Smooth muscle cell (in vitro differentiated cells): ENCODE data around the gene ADCY3. TPM values are rescaled to one million over a fixed set of nuclear protein-coding genes. Genes with fewer than 3 reads are reported as not detected.

Experiments used
- DNase-seq: peaks from one replicate; lab custom pipeline; 2025; ENCODE audit not compliant: unreplicated experiment; lab: John Stamatoyannopoulos, UW
- H2AFZ ChIP-seq: fragments of 200-600 bp; sonication (generic); 2 replicates; pipeline ENCODE4 v1.6.0; 2016; ENCODE audit warnings: antibody characterized with exemption, low read depth, mild to moderate bottlenecking
- H3F3A ChIP-seq: fragments of 200-600 bp; sonication (generic); 2 replicates; pipeline ENCODE4 v1.6.0; 2017; ENCODE audit warnings: antibody characterized with exemption, low read depth
- H3K27ac ChIP-seq: fragments of 200-600 bp; sonication (generic); 2 replicates; pipeline ENCODE4 v1.5.1; 2016; ENCODE audit warnings: low read depth, mild to moderate bottlenecking
- H3K27me3 ChIP-seq: fragments of 200-600 bp; sonication (generic); 2 replicates; pipeline ENCODE4 v1.6.1; 2016; ENCODE audit warnings: low read depth, mild to moderate bottlenecking
- H3K36me3 ChIP-seq: fragments of 200-600 bp; sonication (generic); 2 replicates; pipeline ENCODE4 v1.5.1; 2016; ENCODE audit warnings: low read depth
- H3K4me1 ChIP-seq: fragments of 200-600 bp; sonication (generic); 2 replicates; pipeline ENCODE4 v1.5.1; 2016; ENCODE audit warnings: low read depth
- H3K4me2 ChIP-seq: fragments of 200-600 bp; sonication (generic); 2 replicates; pipeline ENCODE4 v1.6.0; 2016; ENCODE audit warnings: mild to moderate bottlenecking
- H3K4me3 ChIP-seq: fragments of 200-600 bp; sonication (generic); 2 replicates; pipeline ENCODE4 v1.5.1; 2016; ENCODE audit warnings: mild to moderate bottlenecking
- H3K79me2 ChIP-seq: fragments of 200-600 bp; sonication (generic); 2 replicates; pipeline ENCODE4 v1.6.0; 2016; ENCODE audit warnings: low read depth, mild to moderate bottlenecking
- H3K9ac ChIP-seq: fragments of 200-600 bp; sonication (generic); 2 replicates; pipeline ENCODE4 v1.6.0; 2016; ENCODE audit warnings: low read depth
- H3K9me3 ChIP-seq: fragments of 200-600 bp; sonication (generic); replicated peaks from 2 replicates; pipeline ENCODE4 v1.5.1; 2016; ENCODE audit warnings: low read depth
- H4K20me1 ChIP-seq: fragments of 200-600 bp; sonication (generic); 2 replicates; pipeline ENCODE4 v1.6.0; 2016; ENCODE audit warnings: low read depth
- CTCF ChIP-seq: fragments of 200-600 bp; sonication (generic); IDR thresholded peaks from 2 replicates; pipeline ENCODE4 v1.5.1; 2017; ENCODE audit warnings: borderline replicate concordance, mild to moderate bottlenecking, antibody characterized with exemption; ENCODE audit not compliant: insufficient read depth, poor library complexity, severe bottlenecking
- WGBS: methylation state at CpG from one replicate; pipeline ENCODE4 v1.1.7; 2016; ENCODE audit warnings: low lambda C conversion rate; 5-methylcytosine and 5-hydroxymethylcytosine counted together
- polyA plus RNA-seq: library from polyadenylated mRNA; unstranded; fragments of >200 nt; fragmentation: Nextera tagmentation; extraction: Ambion mirVana; gene quantifications from 2 replicates; pipeline ENCODE4 v1.2.1, GENCODE V29; 2016
- total RNA-seq: library from RNA; depleted of rRNA; stranded (reverse); fragments of >200 nt; gene quantifications from 2 replicates; pipeline ENCODE4 v1.2.3, GENCODE V29; 2014

Gene ADCY3
- total and polyA plus RNA-seq, 2 experiments from 2014 or later: 20.8 to 41.7 TPM

DNA sequence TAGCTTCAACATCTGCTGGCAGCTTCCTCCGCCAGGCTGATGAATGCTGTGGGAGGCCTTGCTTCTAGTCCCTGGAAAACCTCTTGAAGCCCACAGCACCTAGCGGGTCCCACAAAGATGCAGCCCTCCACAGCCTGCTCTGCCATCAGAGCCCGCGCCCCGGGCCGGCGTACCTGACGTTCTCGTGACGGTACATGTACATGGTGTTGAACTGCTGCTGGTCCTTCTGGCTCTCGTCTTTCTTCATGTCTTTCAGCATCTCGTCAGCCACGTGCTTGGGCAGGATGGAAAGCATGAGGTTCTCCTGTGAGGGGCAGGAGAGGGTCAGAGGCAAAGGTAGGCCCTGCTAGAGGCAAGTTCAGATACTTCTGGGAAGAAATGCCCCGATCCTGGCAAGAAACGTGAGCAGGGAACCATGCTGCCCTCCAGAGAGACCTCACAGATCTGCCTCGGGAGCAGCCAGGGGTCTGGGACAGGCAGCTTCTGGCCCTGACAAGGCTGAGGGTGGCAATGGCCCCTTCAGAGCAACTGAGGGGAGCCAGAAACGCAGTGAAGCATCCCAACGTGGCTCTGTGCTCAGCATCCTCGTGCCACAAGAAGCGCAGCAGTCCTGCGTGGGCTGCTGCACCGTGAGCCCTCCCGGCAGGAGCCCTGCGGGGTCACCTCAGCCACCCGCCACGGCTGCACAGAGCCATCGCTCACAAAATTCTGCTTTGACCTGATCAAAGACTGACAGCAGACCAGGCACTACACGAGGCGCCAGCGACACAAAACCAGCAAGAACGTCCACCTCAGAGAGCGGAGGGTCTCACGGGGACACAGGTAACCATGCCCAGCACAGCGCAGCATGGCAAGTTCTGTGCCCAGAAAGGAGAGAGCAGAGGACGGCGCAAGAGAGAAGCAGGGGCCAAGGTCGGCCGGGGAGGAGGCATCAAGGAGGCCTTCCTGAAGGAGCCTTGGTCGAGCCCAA is 77.7 kb downstream of the ADCY3 start:
- TF ChIP-seq CTCF: no peak

DNA sequence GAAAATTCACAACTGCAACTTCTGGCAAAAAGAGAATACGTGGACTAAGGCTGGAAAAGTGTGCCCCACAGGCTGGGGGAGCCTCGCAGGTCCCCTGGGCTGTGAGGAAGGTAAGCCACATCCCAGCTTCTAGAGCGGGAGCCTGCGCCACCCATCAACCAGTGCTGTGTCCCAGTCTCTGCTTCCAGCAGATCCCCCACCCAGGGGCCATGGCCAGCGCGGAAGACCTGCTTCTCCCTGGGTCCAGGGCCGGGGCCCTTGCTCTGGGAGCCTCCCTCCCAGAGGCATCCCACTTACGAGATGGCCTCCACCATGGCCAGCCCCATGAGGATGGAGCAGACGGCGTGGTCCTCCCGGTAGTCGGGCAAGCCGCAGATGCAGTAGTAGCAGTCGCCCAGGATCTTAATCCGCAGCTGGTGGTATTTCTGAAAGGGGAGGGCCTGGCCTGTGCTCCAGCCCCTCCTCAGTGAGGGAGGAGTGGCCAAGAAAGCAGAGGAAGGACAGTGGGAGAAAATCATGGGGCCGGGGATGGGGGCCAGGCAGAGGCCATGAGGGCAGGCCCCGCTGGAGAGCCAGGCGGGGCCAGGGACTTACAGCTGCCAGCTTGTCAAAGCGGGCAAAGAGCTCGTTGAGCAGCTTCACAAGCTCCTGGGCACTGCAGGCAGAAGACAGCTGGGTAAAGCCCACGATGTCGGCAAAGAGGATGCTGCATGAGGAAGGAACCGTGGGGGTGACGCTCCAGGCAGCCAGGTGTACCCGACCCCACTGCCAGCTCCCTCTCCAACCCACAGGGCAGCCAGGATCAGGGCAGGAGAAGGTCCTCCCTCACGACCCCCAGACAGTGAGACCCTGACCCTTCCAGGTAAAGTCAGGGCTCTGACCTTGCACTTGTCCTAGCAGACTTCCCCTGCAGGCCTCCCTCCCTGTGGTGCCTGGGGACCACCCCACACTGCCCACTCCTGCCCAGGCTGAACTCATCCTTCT is 78.8 kb downstream of the ADCY3 start:
- H3K36me3 ChIP-seq: no peaks in the 10 kb centered on the region
- no peaks in the 10 kb centered on the region for H3K27me3 ChIP-seq
- 97% methylated on average over 26 of the region's 26 CpGs for WGBS
- no peak overlapping the region for H3K27ac ChIP-seq
- no peaks in the 10 kb centered on the region for H3K9me3 ChIP-seq
- DNase-seq: no peak
- no peak overlapping the region for H3K4me3 ChIP-seq
- no peaks in the 10 kb centered on the region for H3K79me2 ChIP-seq
- H3F3A ChIP-seq: no peaks in the 10 kb centered on the region
- no peaks in the 10 kb centered on the region for H3K4me1 ChIP-seq
- H4K20me1 ChIP-seq: no peaks in the 10 kb centered on the region
- H2AFZ ChIP-seq: no peak overlapping the region
- H3K4me2 ChIP-seq: no peak overlapping the region
- no peak for TF ChIP-seq CTCF
- no peak overlapping the region for H3K9ac ChIP-seq

More for the DNA sequence above, 77.7 kb downstream of the ADCY3 start:
- no peak for DNase-seq
- H4K20me1 ChIP-seq: no peaks in the 10 kb centered on the region
- no peak overlapping the region for H2AFZ ChIP-seq
- no peaks in the 10 kb centered on the region for H3K27me3 ChIP-seq
- no peaks in the 10 kb centered on the region for H3K36me3 ChIP-seq
- no peak overlapping the region for H3K4me3 ChIP-seq
- no peak overlapping the region for H3K27ac ChIP-seq
- WGBS: 98% methylated on average over 39 of the region's 39 CpGs
- H3K9ac ChIP-seq: no peak overlapping the region
- no peaks in the 10 kb centered on the region for H3K4me1 ChIP-seq
- H3K9me3 ChIP-seq: no peaks in the 10 kb centered on the region
- H3K4me2 ChIP-seq: no peak overlapping the region
- H3K79me2 ChIP-seq: no peaks in the 10 kb centered on the region
- H3F3A ChIP-seq: no peaks in the 10 kb centered on the region

DNA sequence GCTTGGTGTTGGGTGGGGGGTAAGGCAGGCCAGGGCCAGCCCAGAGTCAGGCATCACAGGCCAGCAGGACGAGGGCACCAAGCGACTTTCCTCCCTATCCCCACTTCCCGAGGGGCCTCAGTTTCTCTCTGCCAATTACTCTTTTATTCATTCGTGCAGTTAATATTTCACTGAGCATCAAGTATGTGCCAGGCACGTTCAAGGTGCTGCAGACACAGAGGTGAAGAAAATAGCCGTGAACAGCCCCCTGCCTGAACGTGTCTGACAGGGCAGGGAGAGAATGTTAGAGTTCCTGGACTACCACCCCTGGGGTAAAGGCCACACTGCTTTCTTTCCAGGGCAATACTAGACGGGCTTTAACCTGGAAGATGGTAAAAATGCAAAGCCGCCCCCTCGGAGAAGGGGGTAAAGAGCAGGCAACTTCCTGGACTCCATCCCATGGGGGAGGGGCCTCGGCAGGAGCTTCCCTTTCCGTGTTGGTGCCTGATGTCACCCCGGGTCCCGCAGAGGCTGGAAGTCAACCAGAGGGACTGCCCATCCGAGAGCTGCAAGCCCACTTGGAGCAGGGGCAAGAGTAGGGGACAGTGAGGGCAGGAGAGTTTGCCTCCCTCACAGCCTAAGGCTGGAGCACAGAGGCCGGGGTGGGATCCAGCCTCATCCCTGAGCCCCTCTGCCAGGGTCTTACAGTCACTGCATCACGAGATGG is 79.7 kb downstream of the ADCY3 start:
- WGBS: 85% methylated on average over 17 of the region's 17 CpGs
- no peaks in the 10 kb centered on the region for H3K4me1 ChIP-seq
- H3K36me3 ChIP-seq: no peaks in the 10 kb centered on the region

More for the DNA sequence above, 79.7 kb downstream of the ADCY3 start:
- Histone ChIP-seq H3K4me2 (no peak overlapping the region), H3K9me3 (no peaks in the 10 kb centered on the region), H3K27me3 (no peaks in the 10 kb centered on the region), H2AFZ (no peak overlapping the region), H3F3A (no peaks in the 10 kb centered on the region), H4K20me1 (no peaks in the 10 kb centered on the region), H3K27ac (no peak overlapping the region), H3K4me3 (no peak overlapping the region), H3K9ac (no peak overlapping the region), H3K79me2 (no peaks in the 10 kb centered on the region)
- no peak for DNase-seq
- no peak for TF ChIP-seq CTCF
